ENCODE data around the gene KCTD17.

KCTD17 gene

DNA sequence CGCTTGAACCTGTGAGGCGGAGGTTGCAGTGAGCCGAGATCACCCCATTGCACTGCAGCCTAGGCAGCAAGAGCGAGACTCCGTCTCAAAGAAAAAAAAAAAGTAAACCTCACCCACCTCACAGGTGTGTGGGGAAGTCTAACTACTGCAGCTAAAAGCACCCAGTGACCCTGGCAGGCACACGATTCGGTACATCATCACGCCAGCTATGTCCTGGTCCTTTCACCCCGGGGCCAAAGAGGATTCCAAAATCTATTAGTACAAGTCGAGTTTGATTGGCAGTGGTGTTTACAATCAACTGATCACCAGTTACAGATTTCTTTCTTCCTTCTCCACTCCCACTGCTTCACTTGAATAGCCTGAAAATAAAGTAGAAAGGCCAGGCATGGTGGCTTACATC, 38.6 kb upstream of the KCTD17 start:
- Histone ChIP-seq H3K36me3 (peaks cover 17% of the 10 kb centered on the region), H3K27me3 (peaks cover 21% of the 10 kb centered on the region), H3K9me3 (no peaks in the 10 kb centered on the region), H3K4me1 (ENCODE audit: control insufficient read depth in 1 of 2, insufficient read depth in 1 of 2, low read depth in 1 of 2, low read length in 1 of 2) (peaks cover 13 to 22% of the 10 kb centered on the region in 2 experiments), H3K4me3 (ENCODE audit: low read depth in 1 of 2, low read length in 1 of 2) (no peak overlapping the region), H3K27ac (no peak overlapping the region)
- TF ChIP-seq, protein P1, sequence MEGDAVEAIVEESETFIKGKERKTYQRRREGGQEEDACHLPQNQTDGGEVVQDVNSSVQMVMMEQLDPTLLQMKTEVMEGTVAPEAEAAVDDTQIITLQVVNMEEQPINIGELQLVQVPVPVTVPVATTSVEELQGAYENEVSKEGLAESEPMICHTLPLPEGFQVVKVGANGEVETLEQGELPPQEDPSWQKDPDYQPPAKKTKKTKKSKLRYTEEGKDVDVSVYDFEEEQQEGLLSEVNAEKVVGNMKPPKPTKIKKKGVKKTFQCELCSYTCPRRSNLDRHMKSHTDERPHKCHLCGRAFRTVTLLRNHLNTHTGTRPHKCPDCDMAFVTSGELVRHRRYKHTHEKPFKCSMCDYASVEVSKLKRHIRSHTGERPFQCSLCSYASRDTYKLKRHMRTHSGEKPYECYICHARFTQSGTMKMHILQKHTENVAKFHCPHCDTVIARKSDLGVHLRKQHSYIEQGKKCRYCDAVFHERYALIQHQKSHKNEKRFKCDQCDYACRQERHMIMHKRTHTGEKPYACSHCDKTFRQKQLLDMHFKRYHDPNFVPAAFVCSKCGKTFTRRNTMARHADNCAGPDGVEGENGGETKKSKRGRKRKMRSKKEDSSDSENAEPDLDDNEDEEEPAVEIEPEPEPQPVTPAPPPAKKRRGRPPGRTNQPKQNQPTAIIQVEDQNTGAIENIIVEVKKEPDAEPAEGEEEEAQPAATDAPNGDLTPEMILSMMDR (IDR thresholded peaks at IDR 0.05) = no peak

DNA sequence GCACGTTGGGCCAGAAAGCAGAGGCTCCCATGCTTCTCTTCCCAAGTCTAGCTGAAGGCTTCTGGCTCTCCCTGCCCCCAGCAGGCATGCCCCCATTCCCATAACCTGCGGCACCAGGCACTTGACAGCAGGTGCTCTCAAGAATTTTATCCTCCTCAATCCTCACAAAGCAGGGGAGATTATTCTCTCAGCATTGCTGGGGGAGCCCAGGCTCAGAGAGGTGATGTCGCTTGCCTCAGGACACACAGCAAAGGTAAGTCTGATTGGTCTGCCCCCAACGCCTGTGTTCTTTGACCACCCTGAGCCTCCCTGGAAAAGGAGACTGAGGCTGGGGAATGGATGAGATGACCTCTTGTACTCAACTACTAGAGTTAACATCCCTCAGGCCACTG, 37.1 kb upstream of the KCTD17 start:
- TF ChIP-seq, protein P1 (IDR thresholded peaks at IDR 0.05) = no peak

DNA sequence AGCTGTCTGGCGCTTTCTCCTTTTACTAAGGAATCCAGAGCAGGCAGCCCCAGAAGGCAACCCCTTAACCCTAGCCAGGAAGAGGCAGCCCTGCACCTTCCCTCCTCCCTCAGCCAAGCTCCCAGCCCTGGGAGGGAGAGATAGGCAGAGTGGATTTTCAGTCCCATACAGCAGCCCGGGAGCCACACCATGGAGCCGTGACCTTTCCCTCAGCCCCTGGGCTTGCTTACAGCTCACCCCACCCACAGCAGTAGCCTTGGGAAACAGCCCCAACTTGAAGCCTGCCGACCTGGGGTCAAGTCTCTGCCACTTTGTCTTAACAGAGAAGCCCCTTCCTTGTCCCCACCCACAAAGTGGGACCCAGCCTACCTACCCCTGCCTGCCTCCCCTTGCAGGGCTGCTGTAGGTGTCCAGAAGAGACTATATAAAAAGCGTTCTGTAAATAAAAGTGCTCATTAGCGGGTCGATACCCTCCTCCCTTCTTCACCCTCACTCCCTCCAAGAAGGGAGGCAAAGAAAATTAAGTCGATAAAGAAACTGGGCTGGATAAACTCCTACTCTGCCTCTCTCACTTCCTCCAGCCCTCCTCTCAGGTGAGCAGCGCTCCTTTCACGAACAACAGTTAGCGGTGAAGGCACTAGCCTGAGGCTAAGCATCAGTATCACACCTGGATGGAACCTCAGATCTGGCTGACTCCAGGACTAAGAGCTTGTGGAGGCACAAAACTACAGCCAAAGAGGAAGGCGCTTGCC, 36.5 kb upstream of the KCTD17 start:
- Histone ChIP-seq H3K4me3 (ENCODE audit: low read depth in 1 of 2, low read length in 1 of 2) (no peak overlapping the region), H3K4me1 (ENCODE audit: control insufficient read depth in 1 of 2, insufficient read depth in 1 of 2, low read depth in 1 of 2, low read length in 1 of 2) (peaks cover 23 to 32% of the 10 kb centered on the region in 2 experiments), H3K27ac (no peak overlapping the region), H3K27me3 (peaks cover under 1% of the 10 kb centered on the region), H3K36me3 (peaks cover 17% of the 10 kb centered on the region), H3K9me3 (no peaks in the 10 kb centered on the region)
- TF ChIP-seq, protein P1 (IDR thresholded peaks at IDR 0.05) = no peak

More for the DNA sequence above, 37.1 kb upstream of the KCTD17 start:
- Histone ChIP-seq H3K36me3 (peaks cover 17% of the 10 kb centered on the region), H3K4me3 (ENCODE audit: low read depth in 1 of 2, low read length in 1 of 2) (no peak overlapping the region), H3K27ac (no peak overlapping the region), H3K4me1 (ENCODE audit: control insufficient read depth in 1 of 2, insufficient read depth in 1 of 2, low read depth in 1 of 2, low read length in 1 of 2) (peaks cover 22 to 30% of the 10 kb centered on the region in 2 experiments), H3K27me3 (peaks cover 7% of the 10 kb centered on the region), H3K9me3 (no peaks in the 10 kb centered on the region)

DNA sequence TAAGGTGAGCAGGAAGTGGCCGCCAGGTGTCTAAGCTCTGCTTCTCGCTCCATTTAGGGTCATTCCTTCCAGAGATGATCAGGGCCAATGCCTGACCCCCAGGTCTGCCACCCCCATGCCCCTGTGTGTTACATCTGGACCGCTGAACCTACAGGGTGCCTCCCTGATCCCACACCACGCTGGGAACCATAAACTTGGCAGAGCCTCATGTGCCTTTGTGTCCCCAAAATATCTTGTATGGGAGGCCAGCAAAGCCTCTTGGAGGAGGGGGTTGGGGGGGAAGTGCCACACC, 36.0 kb upstream of the KCTD17 start:
- H3K4me1 ChIP-seq (ENCODE audit: control insufficient read depth in 1 of 2, insufficient read depth in 1 of 2, low read depth in 1 of 2, low read length in 1 of 2) = peaks cover 28 to 37% of the 10 kb centered on the region in 2 experiments
- TF ChIP-seq, protein P1 (IDR thresholded peaks at IDR 0.05) = no peak
- no peaks in the 10 kb centered on the region for H3K9me3 ChIP-seq
- H3K36me3 ChIP-seq = peaks cover 17% of the 10 kb centered on the region
- H3K27ac ChIP-seq = no peak overlapping the region
- H3K27me3 ChIP-seq = no peaks in the 10 kb centered on the region
- H3K4me3 ChIP-seq (ENCODE audit: low read depth in 1 of 2, low read length in 1 of 2) = no peak overlapping the region

DNA sequence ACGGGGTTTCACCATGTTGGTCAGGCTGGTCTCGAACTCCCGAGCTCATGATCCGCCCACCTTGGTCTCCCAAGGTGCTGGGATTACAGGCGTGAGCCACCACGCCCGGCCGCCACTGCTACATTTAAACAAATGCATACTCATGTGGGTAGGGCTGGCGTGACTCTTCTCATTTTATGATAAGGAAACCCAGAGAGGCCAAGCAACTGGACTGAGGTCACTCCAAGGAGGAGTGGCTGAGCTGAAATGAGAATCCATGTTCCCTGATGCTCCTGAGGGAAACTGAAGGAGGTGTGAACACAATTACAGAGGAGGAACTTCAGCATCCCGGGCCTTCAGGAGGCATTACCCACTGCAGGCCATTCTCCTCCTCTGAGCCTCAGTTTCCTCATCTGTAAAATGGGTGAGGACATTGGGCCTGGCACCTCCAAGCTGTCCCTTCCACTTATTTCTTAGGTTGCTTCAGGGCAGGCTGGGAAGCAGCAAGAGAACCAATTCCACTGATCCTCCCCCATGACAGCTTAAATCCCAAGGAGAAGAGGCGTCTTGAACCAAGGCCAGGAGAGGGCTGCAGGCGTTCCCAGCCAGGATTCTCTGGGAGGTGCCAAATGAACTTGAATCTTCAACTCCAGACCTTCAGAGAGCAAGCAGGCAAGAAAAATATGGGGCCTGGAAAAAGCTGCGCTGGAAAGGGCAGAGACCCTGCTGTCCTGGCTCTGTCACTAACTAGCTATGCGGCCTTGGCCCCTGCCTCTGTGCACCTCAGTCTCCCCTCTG, 35.2 kb upstream of the KCTD17 start:
- TF ChIP-seq, protein P1 (IDR thresholded peaks at IDR 0.05) = no peak
- Histone ChIP-seq H3K4me3 (ENCODE audit: low read depth in 1 of 2, low read length in 1 of 2) (no peak overlapping the region), H3K27ac (no peak overlapping the region), H3K9me3 (no peaks in the 10 kb centered on the region), H3K4me1 (ENCODE audit: control insufficient read depth in 1 of 2, insufficient read depth in 1 of 2, low read depth in 1 of 2, low read length in 1 of 2) (peaks cover 34 to 41% of the 10 kb centered on the region in 2 experiments), H3K36me3 (peaks cover 12% of the 10 kb centered on the region), H3K27me3 (no peaks in the 10 kb centered on the region)
